Measurements from ENCODE around the gene ZC3HAV1L.
A peak's percentile ranks its signal among the peaks of the same experiment; 100 is the strongest.

Gene ZC3HAV1L

GRCh38 chr7:139036901-139037300 lies 1.1 kb upstream of the ZC3HAV1L start:
- no peak for DNase-seq (ENCODE audit: low spot score)
- in situ Hi-C loops (cut with MboI; ENCODE audit: low sequenced_read_pairs, unreplicated experiment), result no loop called here
- TF ChIP-seq CTCF (IDR thresholded peaks at IDR 0.05; ENCODE audit: borderline replicate concordance, control extremely low read depth, extremely low read depth, insufficient read depth, missing control alignments), result no peak

DNA sequence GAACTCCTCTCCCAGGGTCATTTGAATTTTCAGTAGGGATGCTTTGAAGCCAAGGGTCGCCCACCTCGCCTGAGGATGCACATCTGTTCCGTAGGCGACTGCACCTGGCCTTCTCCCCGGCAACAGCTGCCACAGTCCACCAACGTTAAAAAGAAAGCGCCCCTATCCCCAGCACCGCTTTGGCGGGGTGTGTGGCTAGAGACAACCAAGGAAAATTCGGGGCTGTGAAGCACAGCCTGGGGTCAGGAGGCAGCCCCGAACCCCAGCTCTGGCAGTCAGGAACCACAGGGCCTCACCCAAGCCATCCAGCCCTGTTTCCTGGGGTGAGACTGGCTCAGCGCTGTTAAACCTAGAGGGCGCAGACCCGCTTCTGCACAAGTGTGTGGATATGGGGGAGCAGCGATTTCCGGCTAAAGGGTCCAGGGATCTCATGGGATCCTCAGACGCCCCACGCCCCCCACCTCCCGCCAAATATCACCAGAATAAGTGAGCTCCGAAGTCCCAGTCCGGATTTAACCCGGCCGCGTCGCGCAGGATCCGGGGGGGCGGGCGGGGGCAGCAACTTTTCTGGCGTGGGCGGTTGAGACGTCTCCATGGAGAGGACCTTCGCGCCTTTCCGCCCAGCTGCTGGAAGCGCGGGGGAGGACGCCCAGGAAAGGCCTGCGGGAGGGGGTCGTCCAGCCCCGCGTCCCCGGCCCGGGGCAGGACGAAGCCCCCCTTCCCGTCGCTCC lies 822 bp downstream of the ZC3HAV1L start:
- TF ChIP-seq CTCF (IDR thresholded peaks at IDR 0.05; ENCODE audit: borderline replicate concordance, control extremely low read depth, extremely low read depth, insufficient read depth, missing control alignments), result peak; percentile 17

GRCh38 chr7:139034336-139034735 lies 1.5 kb downstream of the ZC3HAV1L start:
- DNase-seq (ENCODE audit: low spot score), result no peak
- in situ Hi-C loops (cut with MboI; ENCODE audit: low sequenced_read_pairs, unreplicated experiment), result no loop called here
- TF ChIP-seq CTCF (IDR thresholded peaks at IDR 0.05; ENCODE audit: borderline replicate concordance, control extremely low read depth, extremely low read depth, insufficient read depth, missing control alignments), result no peak

More for the DNA sequence above, 822 bp downstream of the ZC3HAV1L start:
- peak; percentile 75 for DNase-seq (ENCODE audit: low spot score)
- in situ Hi-C loops (cut with MboI; ENCODE audit: low sequenced_read_pairs, unreplicated experiment), result no loop called here

DNA sequence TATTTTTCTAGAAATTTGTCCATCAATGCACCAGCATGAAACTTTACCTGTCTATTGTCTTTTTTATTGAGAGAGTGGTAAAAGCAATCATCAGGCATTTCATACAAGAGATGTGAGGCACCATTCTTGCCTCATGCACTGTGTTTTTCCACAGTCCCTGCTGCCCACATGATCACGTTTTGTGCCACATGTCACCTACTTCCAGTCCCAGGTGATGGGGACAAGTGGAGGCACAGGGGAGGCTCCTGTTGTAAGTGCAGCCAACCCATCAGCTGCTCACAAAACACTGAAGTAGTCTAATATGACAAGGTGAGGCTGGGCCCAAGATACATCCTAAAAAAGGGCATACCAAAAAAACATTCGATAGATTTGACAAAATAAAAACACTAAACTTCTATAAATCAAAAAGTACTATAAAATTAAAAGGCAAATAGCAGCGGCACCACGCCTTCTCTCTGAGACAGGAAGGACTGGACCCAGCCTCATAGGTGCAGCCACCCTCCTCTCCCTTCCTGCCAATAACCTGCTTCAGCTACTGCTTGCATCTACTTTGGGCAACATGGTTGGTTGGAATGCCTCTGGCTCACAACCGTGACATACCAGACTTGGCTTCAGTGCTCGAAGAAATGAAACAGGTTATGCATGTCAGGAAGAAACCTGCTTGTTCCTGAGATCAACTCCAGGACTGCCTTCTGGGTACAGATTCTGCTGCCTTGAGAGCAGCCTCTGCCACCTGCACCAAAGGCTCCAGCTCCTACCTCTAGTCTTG lies 2.3 kb downstream of the ZC3HAV1L start:
- in situ Hi-C loops (cut with MboI; ENCODE audit: low sequenced_read_pairs, unreplicated experiment), result no loop called here
- DNase-seq (ENCODE audit: low spot score), result no peak
- no peak for TF ChIP-seq CTCF (IDR thresholded peaks at IDR 0.05; ENCODE audit: borderline replicate concordance, control extremely low read depth, extremely low read depth, insufficient read depth, missing control alignments)

- no peak for TF ChIP-seq CTCF (IDR thresholded peaks at IDR 0.05; ENCODE audit: borderline replicate concordance, control extremely low read depth, extremely low read depth, insufficient read depth, missing control alignments)
- in situ Hi-C loops (cut with MboI; ENCODE audit: low sequenced_read_pairs, unreplicated experiment), result no loop called here
- no peak for DNase-seq (ENCODE audit: low spot score)
These were observed 3.4 kb downstream of the ZC3HAV1L start for GRCh38 chr7:139032473-139032872.

DNA sequence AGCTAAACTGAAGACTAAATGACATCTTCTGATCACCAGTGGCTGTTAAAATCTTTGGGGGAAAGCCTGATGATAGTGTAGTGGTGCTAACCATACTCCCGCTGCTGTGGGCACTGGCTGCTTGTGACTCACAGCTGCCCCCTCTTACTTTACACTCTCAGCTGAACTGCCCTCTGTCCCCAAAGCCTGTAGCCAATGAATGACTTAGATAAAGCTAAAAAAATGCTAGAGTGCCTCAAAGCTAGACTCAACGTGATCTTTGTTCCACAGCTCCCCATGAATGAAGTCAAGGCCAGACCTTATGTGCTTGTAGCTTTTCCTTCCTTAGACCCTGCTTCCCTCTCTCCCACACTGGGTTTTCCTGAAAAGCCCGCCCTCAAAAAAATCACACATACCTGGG lies 6.5 kb downstream of the ZC3HAV1L start:
- in situ Hi-C loops (cut with MboI; ENCODE audit: low sequenced_read_pairs, unreplicated experiment), result no loop called here
- no peak for TF ChIP-seq CTCF (IDR thresholded peaks at IDR 0.05; ENCODE audit: borderline replicate concordance, control extremely low read depth, extremely low read depth, insufficient read depth, missing control alignments)
- DNase-seq (ENCODE audit: low spot score), result no peak

Data from GM13976 (cell line).